GM21515 (cell line): ENCODE results near the gene AGRN.
"Not testable (repeated sequence)": the region's sequence is repeated elsewhere in the genome, so short reads cannot be mapped to it uniquely, and the experiment has no call there.

Experiments
- ATAC-seq: cut with Tn5 transposase; IDR thresholded peaks from one replicate; pipeline ENCODE4 v1.9.1; 2021; ENCODE audit not compliant: unreplicated experiment

Gene AGRN

GRCh38 chr1:1019122-1019999 lies 559 bp upstream of the AGRN start:
- peak; percentile 57 for ATAC-seq

- ATAC-seq, result peak; percentile 6
Measured at GRCh38 chr1:1020415-1021009, 592 bp downstream of the AGRN start.

GRCh38 chr1:1021010-1021919 lies 1.3 kb downstream of the AGRN start:
- no peak for ATAC-seq

GRCh38 chr1:1021920-1022259 lies 2.0 kb downstream of the AGRN start:
- ATAC-seq, result no peak

- ATAC-seq, result no peak
Measured at GRCh38 chr1:1022302-1023009, 2.5 kb downstream of the AGRN start.

GRCh38 chr1:1023700-1024099 lies 3.8 kb downstream of the AGRN start:
- ATAC-seq, result no peak

GRCh38 chr1:1024149-1024770 lies 4.3 kb downstream of the AGRN start:
- ATAC-seq, result no peak

- no peak for ATAC-seq
Measured at GRCh38 chr1:1024771-1025699, 5.1 kb downstream of the AGRN start.

DNA sequence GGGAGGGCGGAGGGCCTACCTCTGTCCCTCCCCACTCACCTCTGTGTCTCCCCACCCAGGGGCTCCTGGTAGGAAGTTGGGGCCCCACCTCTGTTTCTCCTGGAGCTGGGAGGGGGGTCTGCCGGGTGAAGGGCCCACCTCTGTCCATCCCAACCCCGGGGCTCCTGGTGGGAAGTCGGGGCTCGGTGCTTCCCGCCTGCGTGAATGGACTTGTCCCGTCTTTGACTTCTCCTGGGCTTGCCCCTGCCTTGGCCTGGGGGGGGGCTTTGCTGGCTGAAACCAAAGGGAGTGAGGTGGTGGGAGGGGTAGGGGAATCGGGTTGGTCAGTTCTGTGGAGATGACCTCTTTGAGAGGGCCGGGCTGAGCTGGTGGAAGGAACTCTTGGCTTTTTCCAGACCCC lies 5.8 kb downstream of the AGRN start:
- no peak for ATAC-seq

GRCh38 chr1:1026599-1027413 lies 6.9 kb downstream of the AGRN start:
- no peak for ATAC-seq

DNA sequence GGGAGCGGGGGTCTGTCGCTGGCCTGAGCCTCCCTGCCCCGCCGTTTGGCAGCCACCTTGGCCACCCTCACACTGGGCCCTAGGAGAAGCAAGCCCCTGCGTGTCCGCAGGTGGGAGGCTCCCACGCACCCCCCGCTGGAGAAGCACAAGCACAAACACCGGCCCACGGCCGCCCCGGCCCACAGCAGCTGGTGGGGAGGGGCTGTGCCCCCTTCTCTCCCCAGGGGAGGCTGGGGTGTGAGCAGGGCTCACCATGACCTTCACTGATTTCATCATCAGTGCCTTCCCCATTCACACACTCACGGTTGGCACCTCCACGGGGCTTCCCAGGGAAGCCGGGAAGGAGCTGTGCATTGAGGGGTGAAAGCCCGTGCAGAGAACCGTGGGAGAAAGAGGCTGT lies 7.9 kb downstream of the AGRN start:
- no peak for ATAC-seq

DNA sequence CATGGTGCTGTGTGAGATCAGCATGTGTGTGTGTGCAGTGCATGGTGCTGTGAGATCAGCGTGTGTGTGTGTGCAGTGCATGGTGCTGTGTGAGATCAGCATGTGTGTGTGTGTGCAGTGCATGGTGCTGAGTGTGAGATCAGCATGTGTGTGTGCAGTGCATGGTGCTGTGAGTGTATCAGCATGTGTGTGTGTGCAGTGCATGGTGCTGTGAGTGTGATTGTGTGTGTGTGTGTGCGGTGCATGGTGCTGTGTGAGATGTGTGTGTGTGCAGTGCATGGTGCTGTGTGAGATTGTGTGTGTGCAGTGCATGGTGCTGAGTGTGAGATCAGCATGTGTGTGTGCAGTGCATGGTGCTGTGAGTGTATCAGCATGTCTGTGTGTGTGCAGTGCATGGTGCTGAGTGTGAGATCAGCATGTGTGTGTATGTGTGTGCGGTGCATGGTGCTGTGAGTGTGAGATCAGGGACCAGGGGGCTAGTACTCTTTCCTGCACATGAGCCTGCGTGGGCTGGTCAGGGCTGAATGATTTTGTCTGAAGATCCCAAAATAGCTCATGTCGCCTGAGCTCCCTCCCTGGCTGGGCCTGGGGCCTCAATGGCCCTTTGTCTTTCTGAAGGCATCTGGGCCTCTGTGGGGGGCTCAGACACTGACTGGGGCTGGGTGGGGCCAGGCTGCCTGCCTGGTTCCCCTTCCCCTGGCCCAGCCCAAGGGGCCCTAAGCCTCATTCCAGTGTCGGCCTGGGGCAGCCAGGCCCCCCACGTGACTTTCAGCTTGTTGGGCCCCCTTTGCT lies 11.1 kb downstream of the AGRN start:
- ATAC-seq, result not testable (repeated sequence)

- ATAC-seq, result no peak
Measured at GRCh38 chr1:1031659-1032235, 11.8 kb downstream of the AGRN start.

- ATAC-seq, result peak; percentile 8
Measured at GRCh38 chr1:1032424-1032823, 12.5 kb downstream of the AGRN start.

- peak; percentile 76 for ATAC-seq
Measured at GRCh38 chr1:1033009-1033587, 13.2 kb downstream of the AGRN start.

DNA sequence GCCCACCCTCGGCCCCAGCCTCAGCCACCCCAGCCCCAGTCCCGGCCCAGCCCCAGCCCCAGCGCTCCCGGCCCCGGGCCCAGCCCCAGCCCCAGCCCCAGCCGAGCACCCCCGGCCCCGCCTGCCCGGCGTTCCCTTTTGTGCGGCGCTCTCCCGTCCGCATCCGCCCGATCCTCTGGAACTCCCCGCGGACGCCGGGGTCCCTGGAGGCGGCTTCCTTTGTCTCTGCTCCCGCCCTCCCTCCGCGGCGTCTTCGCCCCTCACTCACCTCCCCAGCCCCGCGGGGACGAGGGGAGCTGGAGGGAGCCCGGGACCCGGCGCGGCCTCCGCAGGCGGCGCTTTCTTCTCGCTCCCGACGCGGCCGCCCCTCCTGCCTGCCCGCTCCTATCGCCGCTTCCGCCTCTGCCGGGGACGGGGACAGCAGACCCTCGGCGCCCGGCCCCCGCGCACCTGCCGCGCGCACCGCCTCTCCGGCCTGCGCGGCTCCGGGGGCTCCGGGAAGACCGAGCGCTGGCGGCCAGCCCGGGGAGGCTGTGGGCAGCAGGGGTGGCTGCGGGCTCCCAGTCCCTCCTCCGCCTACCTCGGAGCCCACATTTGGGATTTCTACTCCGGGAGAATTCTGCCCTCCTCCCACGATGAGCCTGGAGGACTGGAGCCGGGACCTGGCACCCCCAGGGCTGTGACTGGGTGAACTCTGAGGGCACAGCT lies 14.0 kb downstream of the AGRN start:
- ATAC-seq, result no peak

GRCh38 chr1:1034439-1034781 lies 14.5 kb downstream of the AGRN start:
- no peak for ATAC-seq
